ENCODE measurements around the gene ADCY10. TPM values are rescaled to one million over a fixed set of nuclear protein-coding genes. Genes with fewer than 3 reads are reported as not detected.

Gene ADCY10
- total RNA-seq, 6 experiments from 2014 or later = 0.43 to 5.8 (median 1.5) TPM

GRCh38 chr1:167881069-167881468 is 32.9 kb downstream of the ADCY10 start:
- Histone ChIP-seq H3K9me3 (no peaks in the 10 kb centered on the region), H3K27me3 (no peaks in the 10 kb centered on the region), H3K4me1 (peaks cover 0 to 5% (median 2%) of the 10 kb centered on the region in 4 donors), H3K27ac (no peak overlapping the region), H3K4me3 (no peak overlapping the region), H3K36me3 (peaks cover 0 to 17% (median 0%) of the 10 kb centered on the region in 4 donors)
- ATAC-seq (no peak), DNase-seq (no peak)
- intact Hi-C loops (cut with DNase I) = no loop called here
- TF ChIP-seq CTCF (IDR thresholded peaks at IDR 0.05) = no peak
- no peak for TF ChIP-seq POLR2A (IDR thresholded peaks at IDR 0.05)

- DNase-seq = no peak
- WGBS (ENCODE audit: insufficient coverage, low coverage, low lambda C conversion rate, missing lambda C conversion rate) = 86% methylated on average over 2 of the region's 3 CpGs
- Histone ChIP-seq H3K4me3 (no peak overlapping the region), H3K36me3 (peaks cover 0 to 17% (median 0%) of the 10 kb centered on the region in 4 donors), H3K4me1 (peaks cover 0 to 6% (median 2%) of the 10 kb centered on the region in 4 donors), H3K9me3 (no peaks in the 10 kb centered on the region), H3K27me3 (no peaks in the 10 kb centered on the region), H3K27ac (no peak overlapping the region)
- TF ChIP-seq CTCF (IDR thresholded peaks at IDR 0.05) (no peak), POLR2A (IDR thresholded peaks at IDR 0.05) (no peak)
- intact Hi-C loops (cut with DNase I) = no loop called here
- no peak for ATAC-seq
Measured at GRCh38 chr1:167880580-167881021, 33.3 kb downstream of the ADCY10 start.

- TF ChIP-seq POLR2A (IDR thresholded peaks at IDR 0.05) (no peak), CTCF (IDR thresholded peaks at IDR 0.05) (no peak)
- Histone ChIP-seq H3K27me3 (no peaks in the 10 kb centered on the region), H3K9me3 (no peaks in the 10 kb centered on the region), H3K27ac (no peak overlapping the region), H3K36me3 (peaks cover 0 to 17% (median 0%) of the 10 kb centered on the region in 4 donors), H3K4me3 (no peak overlapping the region), H3K4me1 (peaks cover 0 to 6% (median 2%) of the 10 kb centered on the region in 4 donors)
- ATAC-seq (no peak), DNase-seq (no peak)
- intact Hi-C loops (cut with DNase I) = no loop called here
- WGBS (ENCODE audit: insufficient coverage, low coverage, low lambda C conversion rate, missing lambda C conversion rate) = 56% methylated on average over 1 of the region's 1 CpG
Measured at GRCh38 chr1:167879508-167879907, 34.4 kb downstream of the ADCY10 start.

GRCh38 chr1:167878372-167879160 is 35.4 kb downstream of the ADCY10 start:
- H3K9me3 ChIP-seq = no peaks in the 10 kb centered on the region
- H3K27me3 ChIP-seq = no peaks in the 10 kb centered on the region
- intact Hi-C loops (cut with DNase I) = no loop called here
- 93% methylated on average over 7 of the region's 7 CpGs for WGBS (ENCODE audit: insufficient coverage, low coverage, low lambda C conversion rate, missing lambda C conversion rate)
- ATAC-seq = no peak
- peaks cover 0 to 6% (median 2%) of the 10 kb centered on the region in 4 donors for H3K4me1 ChIP-seq
- TF ChIP-seq POLR2A (IDR thresholded peaks at IDR 0.05) = no peak
- TF ChIP-seq CTCF (IDR thresholded peaks at IDR 0.05) = no peak
- H3K4me3 ChIP-seq = no peak overlapping the region
- no peak for DNase-seq
- H3K27ac ChIP-seq = no peak overlapping the region
- H3K36me3 ChIP-seq = peaks cover 0 to 17% (median 0%) of the 10 kb centered on the region in 4 donors

All from right lobe of liver (tissue), 6 donors.